Neural progenitor cell (in vitro differentiated cells): Measurements from ENCODE around the gene TEX26.
A peak's percentile ranks its signal among the peaks of the same experiment; 100 is the strongest.

Experiments
- EZH2 ChIP-seq: fragments of 200-600 bp; sonication (generic); IDR thresholded peaks from 2 replicates; pipeline ENCODE4 v1.6.1; 2017; ENCODE audit warnings: antibody characterized with exemption, mild to moderate bottlenecking, moderate library complexity
- EZH2phosphoT487 ChIP-seq: fragments of 200-600 bp; sonication (generic); IDR thresholded peaks from 2 replicates; pipeline ENCODE4 v1.6.1; 2017; ENCODE audit warnings: antibody characterized with exemption
- TF ChIP-seq, protein P1 (sequence below): fragments of 200-600 bp; sonication (generic); IDR thresholded peaks from 2 replicates; pipeline ENCODE4 v1.5.1; 2017; ENCODE audit warnings: antibody characterized with exemption, mild to moderate bottlenecking

DNA sequence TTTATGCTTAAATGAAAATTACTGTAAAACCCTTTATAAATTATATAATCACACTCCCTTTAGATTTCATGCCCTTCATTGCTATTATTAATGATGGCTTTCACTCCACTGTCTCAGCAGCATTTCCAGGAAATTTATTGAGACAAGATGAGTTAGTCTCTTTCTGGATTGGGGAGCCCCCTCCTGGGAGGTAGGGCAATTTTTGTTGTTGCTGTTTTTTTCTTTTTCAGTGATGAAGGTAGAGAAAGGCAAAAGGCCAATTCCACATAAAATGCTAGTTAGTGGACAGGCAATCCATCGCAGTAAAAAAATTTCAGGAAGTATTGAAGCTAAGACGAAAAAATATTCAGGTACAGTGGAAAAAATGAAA is 80.2 kb downstream of the TEX26 start:
- TF ChIP-seq EZH2phosphoT487 (no peak), EZH2 (no peak)
- TF ChIP-seq, protein P1, sequence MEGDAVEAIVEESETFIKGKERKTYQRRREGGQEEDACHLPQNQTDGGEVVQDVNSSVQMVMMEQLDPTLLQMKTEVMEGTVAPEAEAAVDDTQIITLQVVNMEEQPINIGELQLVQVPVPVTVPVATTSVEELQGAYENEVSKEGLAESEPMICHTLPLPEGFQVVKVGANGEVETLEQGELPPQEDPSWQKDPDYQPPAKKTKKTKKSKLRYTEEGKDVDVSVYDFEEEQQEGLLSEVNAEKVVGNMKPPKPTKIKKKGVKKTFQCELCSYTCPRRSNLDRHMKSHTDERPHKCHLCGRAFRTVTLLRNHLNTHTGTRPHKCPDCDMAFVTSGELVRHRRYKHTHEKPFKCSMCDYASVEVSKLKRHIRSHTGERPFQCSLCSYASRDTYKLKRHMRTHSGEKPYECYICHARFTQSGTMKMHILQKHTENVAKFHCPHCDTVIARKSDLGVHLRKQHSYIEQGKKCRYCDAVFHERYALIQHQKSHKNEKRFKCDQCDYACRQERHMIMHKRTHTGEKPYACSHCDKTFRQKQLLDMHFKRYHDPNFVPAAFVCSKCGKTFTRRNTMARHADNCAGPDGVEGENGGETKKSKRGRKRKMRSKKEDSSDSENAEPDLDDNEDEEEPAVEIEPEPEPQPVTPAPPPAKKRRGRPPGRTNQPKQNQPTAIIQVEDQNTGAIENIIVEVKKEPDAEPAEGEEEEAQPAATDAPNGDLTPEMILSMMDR = peak; percentile 50
